ENCODE data around the gene MARK4.

MARK4 gene

DNA sequence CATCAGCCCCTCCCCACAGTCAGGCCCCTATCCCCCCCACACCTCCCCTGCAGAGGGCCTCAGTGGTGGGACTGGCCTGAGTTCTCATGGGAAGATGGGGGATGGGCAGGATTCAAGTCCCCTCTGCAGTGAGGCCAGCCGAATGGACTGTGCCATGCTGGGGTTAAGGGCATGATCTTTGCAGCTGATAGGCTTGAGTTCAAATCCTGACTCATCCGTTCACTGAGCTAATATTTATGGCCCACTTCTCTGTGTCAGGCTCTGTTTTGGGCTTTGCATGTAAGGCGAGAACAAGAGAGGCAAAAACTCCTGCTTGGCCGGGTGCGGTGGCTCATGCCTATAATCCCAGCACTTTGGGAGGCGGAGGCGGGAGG, 20.7 kb downstream of the MARK4 start:
- DNase-seq (ENCODE audit: low read depth), result no peak

DNA sequence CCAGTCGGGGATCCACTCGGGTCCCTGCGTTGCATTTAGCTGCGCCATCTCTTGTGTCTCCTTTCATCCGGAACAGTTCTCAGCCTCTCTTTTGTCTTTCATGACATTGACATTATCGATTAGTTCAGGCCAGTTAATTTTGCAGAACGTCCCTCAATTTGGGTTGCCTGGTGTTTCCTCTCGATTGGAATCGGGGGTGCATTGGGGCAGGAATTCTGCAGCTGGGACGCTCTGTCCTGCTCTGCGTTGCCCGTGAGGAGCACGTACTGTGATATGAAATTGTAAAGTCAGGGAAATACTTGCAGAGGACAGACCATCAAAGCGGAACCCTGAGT, 22.4 kb downstream of the MARK4 start:
- DNase-seq (ENCODE audit: low read depth), result no peak

DNA sequence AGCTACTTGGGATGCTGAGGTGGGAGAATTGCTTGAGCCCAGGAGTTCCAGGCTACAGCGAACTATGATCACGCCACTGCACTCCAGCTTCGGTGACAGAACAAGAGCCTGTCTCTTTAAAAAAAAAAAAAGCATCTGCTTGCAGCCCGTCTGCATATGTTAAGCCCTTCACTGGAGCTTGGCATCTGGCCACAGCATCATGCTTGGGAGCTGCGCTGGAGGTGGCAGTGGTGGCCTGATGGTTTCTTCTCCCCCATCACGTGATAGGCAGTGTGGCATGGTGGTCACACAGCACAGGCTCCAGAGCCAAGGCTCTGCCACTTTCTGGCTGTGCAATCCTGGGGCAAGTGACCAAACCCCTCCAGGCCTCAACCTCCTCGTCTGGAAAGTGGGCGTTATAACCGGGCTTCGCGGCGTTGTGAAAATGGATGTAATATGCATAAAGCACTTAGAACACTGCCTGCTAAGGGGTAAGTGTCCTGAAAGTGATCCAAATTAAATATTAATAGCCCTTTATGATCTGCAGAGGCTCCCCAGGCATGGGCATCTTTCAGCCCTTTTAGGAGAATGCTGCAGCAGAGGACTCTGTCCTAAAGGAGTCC, 24.4 kb downstream of the MARK4 start:
- DNase-seq (ENCODE audit: low read depth), result no peak

DNA sequence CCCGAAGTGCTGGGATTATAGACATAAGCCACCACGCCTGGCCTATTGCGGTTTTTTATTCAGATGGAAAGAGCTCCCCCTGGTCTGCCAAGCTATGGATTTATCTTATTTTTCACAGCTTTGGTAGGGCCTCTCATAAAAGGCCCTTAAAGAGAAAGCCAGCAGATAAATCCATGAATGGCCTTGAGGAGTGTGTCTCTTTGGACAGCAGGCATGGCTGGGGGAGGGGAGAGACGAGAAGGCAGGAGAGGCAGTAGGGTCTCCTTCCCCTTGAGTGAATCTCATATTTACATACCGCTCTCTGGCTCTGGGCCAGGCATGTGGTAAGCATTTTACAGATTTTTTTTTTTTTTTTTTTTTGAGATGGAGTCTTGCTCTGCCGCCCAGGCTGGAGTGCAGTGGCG, 25.2 kb downstream of the MARK4 start:
- DNase-seq (ENCODE audit: low read depth), result no peak

DNA sequence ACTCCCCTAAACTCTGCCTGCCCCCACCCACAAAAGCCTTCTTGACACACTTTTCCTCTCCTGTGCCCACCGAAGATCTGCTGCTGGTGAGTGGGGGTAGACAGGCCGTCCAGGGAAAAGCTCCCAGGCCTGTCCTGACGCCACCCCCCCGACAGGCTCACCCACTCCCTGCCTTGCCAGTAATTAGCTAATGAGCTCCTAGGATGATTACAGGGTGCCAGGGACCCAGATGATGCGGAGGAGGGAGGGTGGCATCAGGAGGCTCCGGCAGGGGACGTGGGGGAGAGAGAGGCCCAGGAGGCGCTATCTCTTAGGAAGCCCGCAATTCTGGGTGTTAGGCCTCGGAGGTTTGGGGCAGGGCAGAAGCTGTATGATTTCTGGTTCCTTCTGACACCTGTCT, 27.0 kb downstream of the MARK4 start:
- DNase-seq (ENCODE audit: low read depth), result no peak

DNA sequence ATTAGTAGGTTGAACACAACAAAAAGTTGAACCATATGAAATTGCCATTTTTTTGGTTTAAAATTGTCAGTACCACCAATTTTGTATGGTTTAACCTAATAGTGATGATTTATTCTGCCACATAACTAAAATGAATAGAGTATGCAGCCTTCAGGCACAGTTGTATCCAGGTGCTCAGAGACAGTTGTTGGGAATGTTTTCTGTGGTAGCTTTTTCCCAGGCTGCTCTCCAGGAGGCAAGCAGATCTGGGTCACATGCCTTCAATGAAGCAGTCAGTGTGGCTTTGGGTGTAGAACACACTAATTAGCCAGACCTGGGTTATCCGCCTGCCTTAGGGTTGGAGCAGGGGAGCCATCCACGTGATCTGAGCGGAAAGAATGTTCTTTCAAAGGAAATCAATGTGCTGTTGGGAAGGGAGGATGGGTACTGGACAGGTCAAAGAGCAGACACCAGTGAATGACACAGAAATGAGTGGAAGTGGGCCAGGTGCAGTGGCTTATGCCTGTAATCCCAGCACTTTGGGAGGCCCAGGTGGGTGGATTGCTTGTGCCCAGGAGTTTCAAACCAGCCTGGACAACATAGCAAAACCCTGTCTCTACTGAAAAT, 28.6 kb downstream of the MARK4 start:
- DNase-seq (ENCODE audit: low read depth), result no peak

DNA sequence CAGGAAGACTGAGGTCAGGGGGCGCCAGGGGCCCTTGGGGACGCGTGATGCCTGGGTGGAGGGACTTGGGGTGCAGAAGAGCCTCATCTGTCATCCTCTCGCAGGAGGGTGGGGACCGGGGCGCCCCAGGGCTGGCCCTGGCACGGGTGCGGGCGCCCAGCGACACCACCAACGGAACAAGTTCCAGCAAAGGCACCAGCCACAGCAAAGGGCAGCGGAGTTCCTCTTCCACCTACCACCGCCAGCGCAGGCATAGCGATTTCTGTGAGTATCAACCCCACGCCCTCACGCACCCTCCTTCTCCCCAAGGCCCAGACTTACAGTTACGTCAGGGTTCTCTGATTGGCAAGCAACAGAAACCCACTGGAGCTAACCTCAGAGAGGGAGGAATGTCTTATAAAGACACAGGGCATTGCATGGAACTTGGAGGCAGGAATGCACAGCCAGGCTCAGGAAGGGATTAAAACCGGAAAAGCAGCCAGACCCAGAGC, 29.4 kb downstream of the MARK4 start:
- no peak for DNase-seq (ENCODE audit: low read depth)

DNA sequence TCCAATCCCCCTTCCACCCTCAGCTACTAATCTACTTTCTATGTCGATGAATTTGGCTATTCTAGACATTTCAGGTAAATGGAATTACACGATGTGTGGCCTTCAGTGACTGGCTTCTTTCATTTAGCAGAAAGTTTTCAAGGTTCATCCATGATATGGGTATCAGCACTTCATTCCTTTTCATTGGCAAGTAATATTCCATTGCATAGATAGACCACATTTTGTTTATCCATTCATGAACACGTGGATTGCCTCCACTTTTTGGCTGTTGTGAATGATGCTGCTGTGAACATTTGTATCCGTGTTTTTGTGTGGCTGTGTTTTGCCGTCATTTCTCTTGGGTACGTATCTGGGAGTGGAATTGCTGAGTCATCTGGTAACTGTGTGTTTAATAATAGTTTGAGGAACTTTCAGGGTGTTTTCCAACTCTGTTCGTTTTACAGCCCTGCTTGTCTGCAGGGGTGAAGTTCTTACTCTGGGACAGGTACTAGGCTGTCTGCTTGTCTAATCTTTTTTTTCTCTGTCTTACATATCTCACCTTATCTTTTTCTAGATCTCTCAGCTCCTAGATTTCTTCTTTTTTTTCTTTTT, 32.5 kb downstream of the MARK4 start:
- DNase-seq (ENCODE audit: low read depth), result no peak

DNA sequence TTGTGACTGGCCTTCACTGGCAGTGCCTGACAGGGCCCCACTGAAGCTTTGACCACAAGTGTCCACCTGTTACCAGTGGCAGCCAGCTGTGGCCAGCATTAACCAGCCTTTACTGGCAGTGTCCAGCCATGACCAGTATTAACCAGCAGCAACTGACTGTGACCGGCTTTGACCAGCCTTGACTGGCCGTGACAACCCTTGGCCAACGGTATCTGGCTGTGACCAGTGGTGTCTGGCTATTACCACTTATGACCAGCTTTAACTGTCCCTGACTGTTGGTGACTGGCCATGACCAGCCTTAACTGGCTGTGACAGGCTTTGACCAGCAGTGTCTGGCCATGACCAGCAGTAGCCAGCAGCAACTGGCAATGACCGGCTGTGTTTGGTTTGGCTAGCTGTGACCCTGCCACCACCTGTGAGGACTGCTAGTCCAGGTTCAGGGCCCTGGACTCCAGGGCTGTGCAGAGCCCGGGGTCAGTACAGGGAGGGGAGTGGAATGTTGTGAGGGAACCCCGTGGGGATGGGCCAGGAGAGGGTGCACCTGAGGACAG, 39.4 kb downstream of the MARK4 start:
- DNase-seq (ENCODE audit: low read depth), result no peak

DNA sequence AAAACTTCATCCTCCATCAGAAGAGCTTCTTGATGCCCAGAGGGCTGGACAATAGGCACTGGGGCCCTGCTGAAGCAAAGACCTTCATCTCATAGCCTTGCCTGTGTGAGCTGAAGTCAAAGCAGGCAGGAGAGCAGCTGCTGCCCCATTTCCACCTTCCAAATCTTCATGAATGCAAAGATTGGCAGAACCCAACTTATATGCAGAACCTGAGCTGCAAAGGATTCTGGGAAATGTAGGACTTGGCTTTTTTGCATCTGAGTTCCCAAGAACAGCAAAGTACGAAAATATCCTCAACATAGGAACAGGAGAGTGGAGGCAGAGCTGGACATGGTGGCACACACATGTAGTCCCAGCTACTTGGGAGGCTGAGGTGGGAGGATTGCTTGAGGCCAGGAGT, 40.8 kb downstream of the MARK4 start:
- no peak for DNase-seq (ENCODE audit: low read depth)

DNA sequence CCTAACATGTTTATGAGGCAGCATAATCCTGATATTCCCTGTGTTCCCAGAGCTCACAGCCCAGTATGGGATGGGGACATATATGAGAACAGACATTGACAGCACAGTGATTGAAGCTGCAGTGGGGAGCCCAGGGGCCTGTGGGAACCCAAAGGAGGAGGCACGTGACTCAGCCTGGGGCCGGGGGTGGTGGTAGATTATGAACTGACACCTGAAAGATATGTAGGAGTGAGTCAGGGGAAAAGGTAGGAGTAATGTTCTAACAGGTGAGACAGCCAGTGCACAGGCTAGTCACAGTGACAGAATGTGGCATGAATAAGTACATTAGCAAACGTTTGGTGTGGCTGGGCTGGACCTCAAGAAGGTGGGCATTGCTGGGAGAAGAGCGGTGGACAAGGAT, 42.6 kb downstream of the MARK4 start:
- DNase-seq (ENCODE audit: low read depth), result no peak

DNA sequence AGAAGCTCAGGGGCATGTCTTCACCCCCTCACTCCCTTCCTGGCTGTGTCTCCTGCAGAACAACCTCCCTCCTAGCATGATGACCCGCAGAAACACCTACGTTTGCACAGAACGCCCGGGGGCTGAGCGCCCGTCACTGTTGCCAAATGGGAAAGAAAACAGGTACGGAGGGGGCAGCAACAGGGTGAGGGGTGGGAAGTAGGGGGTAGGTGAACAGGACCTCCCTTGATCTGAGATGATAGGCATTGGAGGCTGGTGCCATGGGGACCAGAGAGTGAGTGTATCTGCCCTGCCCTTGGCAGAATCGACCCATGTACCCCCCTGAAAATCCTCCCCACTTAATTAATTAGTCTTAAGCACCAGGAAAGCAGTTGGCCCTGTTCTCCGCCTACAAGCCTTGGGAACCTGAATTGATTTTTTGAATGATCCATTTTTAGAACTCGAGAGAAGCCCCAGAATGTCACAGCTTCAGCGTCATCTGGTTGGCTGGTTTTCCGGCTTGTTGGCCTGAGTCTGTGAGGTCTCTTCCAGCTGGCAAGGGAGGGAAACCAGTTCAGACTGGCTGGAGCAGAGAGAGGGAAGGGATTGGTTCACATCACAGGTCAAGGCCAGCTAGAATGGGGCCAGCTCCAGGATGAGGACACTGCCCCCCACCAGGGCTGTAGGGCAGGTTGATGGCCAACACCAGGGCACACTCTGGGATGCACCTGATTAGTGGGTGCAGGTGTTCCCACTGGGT, 43.4 kb downstream of the MARK4 start:
- DNase-seq (ENCODE audit: low read depth), result no peak

DNA sequence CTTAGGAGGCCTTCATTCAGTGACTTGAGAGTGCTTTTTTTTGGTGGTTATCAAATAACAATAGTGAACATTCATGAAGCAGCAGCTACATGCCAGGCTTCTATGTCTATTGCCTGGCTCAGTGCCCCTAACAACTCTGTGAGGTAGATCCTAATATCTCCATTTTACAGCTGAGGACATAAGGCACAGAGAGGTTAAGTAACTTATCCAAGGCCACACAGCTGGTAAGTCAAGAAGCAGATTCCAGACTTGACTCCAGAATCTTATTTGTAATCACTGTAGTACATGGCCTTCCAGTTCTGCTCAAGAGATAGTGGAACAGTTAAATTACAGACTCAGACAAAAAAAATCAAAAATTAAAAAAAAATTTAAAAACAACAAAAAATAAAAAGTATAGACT, 44.8 kb downstream of the MARK4 start:
- no peak for DNase-seq (ENCODE audit: low read depth)

DNA sequence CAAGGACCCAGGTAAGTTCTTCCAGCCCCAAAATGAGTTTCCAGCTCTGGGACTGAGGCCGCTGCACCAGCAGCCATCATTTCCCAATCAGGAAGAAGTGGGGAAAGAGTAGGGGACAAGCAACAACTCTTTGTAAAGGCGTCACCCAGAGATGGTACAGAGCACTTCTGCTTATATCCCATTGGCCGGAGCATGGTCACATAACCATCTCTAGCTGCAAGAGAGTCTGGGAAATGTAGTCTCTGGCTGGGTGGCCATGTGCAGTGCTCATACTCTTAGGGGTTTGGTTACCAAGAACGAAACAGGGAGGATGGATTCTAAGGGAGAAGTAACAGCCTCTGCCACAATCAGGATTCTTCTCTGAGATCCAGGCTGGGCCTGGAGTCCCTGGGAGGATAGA, 45.3 kb downstream of the MARK4 start:
- no peak for DNase-seq (ENCODE audit: low read depth)

DNA sequence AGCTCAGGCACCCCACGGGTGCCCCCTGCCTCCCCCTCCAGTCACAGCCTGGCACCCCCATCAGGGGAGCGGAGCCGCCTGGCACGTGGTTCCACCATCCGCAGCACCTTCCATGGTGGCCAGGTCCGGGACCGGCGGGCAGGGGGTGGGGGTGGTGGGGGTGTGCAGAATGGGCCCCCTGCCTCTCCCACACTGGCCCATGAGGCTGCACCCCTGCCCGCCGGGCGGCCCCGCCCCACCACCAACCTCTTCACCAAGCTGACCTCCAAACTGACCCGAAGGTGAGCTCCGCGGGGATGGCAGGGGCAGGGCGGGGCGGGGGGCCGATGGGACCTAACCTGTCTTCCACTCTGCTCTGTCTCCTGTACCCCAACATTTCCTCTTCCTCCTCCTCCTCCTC, 46.6 kb downstream of the MARK4 start:
- DNase-seq (ENCODE audit: low read depth), result no peak

DNA sequence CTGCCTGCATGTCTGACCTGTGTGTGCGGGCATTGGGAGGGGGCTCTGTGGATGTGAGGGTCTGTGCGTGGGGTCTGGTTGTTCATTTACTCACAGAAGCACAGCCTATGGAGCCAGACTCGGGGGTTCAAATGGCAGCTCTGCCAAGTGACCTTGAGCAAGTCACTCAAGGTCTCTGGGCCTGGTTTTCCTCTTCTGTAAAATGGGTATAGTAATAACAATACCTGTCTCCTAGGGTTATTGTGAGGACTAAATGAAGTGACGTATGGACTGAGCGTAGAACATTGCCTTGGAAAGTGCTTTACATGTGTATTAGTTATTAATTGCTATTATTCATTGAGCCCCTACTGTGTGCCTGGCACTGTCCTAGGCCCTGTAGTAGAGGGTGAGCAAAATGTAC, 47.2 kb downstream of the MARK4 start:
- no peak for DNase-seq (ENCODE audit: low read depth)

DNA sequence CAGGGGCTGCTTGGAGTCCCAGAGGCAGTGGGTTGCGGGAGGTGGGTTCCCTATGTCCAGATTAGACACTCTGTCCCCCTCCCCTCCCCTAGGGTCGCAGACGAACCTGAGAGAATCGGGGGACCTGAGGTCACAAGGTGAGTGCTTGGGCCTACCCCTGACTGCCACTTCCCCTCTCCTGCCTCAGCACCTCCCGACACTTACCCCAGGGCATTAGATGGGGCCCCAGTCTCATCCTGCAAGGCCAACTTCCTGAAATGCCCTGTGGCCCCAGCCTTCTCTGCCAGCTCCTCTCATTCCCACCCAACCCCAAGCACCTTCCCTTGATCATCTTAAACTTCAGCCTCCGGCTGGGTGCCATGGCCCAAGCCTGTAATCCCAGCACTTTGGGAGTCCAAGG, 48.6 kb downstream of the MARK4 start:
- DNase-seq (ENCODE audit: low read depth), result no peak

DNA sequence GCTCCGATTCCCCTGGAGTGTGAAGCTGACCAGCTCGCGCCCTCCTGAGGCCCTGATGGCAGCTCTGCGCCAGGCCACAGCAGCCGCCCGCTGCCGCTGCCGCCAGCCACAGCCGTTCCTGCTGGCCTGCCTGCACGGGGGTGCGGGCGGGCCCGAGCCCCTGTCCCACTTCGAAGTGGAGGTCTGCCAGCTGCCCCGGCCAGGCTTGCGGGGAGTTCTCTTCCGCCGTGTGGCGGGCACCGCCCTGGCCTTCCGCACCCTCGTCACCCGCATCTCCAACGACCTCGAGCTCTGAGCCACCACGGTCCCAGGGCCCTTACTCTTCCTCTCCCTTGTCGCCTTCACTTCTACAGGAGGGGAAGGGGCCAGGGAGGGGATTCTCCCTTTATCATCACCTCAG, 51.3 kb downstream of the MARK4 start:
- no peak for DNase-seq (ENCODE audit: low read depth)

DNA sequence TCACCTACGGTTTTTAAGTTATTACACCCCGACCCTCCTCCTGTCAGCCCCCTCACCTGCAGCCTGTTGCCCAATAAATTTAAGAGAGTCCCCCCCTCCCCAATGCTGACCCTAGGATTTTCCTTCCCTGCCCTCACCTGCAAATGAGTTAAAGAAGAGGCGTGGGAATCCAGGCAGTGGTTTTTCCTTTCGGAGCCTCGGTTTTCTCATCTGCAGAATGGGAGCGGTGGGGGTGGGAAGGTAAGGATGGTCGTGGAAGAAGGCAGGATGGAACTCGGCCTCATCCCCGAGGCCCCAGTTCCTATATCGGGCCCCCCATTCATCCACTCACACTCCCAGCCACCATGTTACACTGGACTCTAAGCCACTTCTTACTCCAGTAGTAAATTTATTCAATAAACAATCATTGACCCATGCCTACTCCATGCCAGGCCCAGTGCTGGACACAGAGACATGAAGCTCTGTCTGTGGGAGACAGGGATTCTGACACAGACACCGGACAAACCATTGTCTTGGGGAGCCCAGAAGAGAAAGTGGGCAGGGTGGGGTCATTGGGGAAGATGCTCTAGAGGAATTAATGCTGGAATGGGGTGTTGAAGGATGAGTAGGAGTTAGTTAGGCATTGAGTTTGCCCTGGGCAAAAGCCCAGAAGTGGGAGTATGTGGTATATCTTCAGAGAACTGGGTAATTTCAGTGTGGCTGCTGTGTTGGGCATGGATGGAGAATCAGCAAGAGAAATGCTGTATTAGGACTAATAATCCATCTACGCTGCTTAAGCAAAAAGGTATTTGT, 52.4 kb downstream of the MARK4 start:
- no peak for DNase-seq (ENCODE audit: low read depth)

DNA sequence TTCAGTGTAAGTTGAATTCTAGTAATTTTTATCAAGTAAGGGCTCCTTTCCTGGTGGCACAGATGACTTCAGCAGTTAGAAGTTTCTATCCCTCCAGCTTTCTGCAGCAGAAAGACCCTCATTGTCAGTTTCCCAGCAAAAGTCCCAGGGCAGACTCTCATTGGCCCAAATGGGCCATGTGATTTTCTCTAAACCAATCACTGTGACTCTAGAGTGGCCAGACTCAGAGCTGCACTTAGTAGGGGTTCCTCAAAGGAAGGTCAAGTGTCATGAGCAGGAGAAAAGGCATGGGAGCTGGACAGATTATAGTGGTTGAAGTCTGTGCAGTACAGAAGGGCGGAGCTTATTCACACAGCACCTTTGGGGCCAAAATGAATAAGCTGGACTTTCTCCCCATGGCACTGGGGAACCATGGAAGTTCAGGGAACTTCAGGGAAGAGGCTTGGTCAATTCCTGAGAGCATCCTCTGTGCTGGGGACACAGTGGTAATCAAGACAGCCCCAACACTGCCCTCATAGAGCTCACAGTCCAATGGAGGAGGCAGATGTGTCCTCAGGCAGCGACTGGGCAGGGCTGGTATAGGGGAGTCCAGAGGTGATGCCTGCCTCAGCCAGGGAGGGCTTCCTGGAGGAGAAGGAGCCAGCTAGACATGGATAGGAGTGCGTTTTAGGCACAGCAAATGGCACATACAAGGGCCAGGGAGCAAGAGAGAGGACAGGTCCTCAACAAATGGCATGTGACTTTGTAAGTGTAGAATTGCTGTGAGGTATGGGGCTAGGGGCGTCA, 53.3 kb downstream of the MARK4 start:
- DNase-seq (ENCODE audit: low read depth), result no peak

DNA sequence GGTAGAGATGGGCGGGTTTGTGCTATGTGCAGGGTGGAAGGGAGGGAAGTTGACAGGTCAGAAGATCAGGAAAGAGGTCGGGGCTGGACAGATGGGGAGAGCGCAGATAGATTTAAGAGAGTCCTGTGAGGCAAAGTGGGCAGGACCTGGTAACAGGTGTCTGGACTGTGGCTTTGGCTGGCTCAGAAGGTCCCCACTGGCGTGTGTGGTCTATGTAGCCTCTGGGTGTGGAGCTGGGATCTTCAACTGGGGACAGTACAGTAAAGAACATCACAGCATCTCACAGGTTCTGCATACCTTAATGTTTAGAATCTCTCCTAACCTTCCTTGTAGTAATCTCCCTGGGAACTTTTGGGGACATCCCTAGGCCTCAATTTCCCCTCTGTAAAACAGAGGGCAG, 53.9 kb downstream of the MARK4 start:
- DNase-seq (ENCODE audit: low read depth), result no peak

DNA sequence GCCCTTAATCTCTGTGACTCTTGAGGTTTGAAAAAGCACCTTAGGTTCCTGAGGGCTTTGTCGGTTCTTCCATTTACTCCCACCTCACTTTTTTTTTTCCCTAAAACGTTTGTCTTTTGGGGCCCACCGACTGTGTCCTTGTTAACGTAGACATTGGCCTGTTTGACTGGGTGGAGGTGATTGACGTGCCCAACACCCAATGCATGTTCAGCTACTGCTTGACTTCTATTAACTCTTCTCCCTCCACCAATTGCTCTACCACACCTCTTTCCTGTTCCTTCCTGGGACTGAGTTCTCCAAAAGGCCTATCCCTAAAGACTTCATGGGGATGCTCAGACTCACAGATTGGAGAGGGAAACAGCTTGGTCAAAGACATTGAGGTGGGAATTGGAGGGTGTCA, 54.4 kb downstream of the MARK4 start:
- no peak for DNase-seq (ENCODE audit: low read depth)
